Measurements from ENCODE around the gene TMEM214. TPM values are rescaled to one million over a fixed set of nuclear protein-coding genes. Genes with fewer than 3 reads are reported as not detected.

Gene TMEM214
- total RNA-seq, 3 donors from 2014 or later (not counting 1 experiment from before 2014, with no cell fraction given) = 64.9 to 81.1 (median 79.2) TPM

DNA sequence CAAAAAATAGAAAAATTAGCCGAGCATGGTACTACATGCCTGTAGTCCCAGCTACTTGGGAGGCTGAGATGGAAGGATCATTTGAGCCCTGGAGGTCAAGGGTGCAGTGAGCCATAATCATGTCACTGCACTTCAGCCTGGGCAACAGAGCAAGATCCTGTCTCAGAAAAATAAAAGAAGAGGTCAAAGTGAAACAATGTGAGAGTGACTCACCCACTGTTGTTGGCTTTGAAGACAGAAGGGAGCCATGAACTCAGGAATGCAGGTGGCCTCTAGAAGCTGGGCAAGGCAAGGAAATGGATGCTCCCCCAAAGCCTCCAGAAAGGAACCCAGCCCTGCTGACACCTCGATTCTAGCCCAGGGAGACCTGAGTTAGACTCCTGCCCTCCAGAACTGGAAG, 3.7 kb upstream of the TMEM214 start:
- H3K36me3 Mint-ChIP-seq = no peaks in the 10 kb centered on the region
- H3K27ac ChIP-seq (ENCODE audit: low read length) = no peak overlapping the region
- peaks cover 16% of the 10 kb centered on the region for H3K4me1 ChIP-seq (ENCODE audit: control insufficient read depth, insufficient read depth, low read length)
- no peaks in the 10 kb centered on the region for H3K9me3 ChIP-seq (ENCODE audit: control insufficient read depth, insufficient read depth, low read length)
- no peaks in the 10 kb centered on the region for H3K9me3 Mint-ChIP-seq
- DNase-seq (no peak), ATAC-seq (no peak)
- no peaks in the 10 kb centered on the region for H3K27me3 ChIP-seq (ENCODE audit: control insufficient read depth, insufficient read depth, low read length)
- no peak overlapping the region for H3K4me3 Mint-ChIP-seq
- intact Hi-C loops (cut with micrococcal nuclease) = no loop called here
- H3K4me1 Mint-ChIP-seq = peaks cover 10 to 28% of the 10 kb centered on the region in 2 donors
- H3K27ac Mint-ChIP-seq = no peak overlapping the region
- no peak overlapping the region for H3K4me3 ChIP-seq (ENCODE audit: low read length)
- 91% methylated on average over 2 of the region's 2 CpGs for WGBS (ENCODE audit: insufficient coverage)
- no peaks in the 10 kb centered on the region for H3K27me3 Mint-ChIP-seq (ENCODE audit: low read depth in 2 of 2)
- TF ChIP-seq, protein P1, sequence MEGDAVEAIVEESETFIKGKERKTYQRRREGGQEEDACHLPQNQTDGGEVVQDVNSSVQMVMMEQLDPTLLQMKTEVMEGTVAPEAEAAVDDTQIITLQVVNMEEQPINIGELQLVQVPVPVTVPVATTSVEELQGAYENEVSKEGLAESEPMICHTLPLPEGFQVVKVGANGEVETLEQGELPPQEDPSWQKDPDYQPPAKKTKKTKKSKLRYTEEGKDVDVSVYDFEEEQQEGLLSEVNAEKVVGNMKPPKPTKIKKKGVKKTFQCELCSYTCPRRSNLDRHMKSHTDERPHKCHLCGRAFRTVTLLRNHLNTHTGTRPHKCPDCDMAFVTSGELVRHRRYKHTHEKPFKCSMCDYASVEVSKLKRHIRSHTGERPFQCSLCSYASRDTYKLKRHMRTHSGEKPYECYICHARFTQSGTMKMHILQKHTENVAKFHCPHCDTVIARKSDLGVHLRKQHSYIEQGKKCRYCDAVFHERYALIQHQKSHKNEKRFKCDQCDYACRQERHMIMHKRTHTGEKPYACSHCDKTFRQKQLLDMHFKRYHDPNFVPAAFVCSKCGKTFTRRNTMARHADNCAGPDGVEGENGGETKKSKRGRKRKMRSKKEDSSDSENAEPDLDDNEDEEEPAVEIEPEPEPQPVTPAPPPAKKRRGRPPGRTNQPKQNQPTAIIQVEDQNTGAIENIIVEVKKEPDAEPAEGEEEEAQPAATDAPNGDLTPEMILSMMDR (IDR thresholded peaks at IDR 0.05) = no peak
- no peaks in the 10 kb centered on the region for H3K36me3 ChIP-seq (ENCODE audit: control insufficient read depth, insufficient read depth, low read length)

DNA sequence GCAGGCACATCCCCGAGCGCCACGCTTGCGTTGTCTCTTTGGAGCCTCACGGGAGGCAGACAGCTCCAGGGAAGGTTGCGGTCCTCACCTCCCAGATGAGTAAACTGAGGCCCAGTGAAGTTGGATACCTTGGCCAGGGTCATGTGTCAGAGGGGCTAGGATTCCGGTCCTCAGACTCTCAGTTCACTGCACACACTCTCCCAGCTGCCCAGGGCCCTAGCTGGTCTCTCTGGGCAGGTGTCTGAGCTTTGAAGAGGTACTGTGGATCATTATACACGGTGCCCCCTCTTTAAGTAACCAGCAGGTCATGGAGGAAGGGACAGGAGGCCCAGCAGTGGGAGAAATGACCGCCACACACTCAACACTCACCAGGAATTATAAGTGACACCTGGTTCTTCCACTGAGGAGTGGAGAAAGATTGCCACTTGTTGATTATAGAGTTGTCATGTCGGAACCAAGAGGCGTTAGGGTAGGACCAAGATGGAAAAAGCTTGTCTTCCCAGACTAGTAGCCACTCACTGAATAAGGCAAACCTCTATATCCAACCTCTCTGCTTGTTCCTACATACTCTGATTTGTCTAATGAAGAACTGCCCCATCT, 588 bp downstream of the TMEM214 start:
- H3K27ac Mint-ChIP-seq = peak overlapping the region; percentile 86 to 95
- peaks cover 13 to 54% of the 10 kb centered on the region in 2 donors for H3K4me1 Mint-ChIP-seq
- intact Hi-C loops (cut with micrococcal nuclease) = loop anchor here (2.0 kb wide), 1 partner anchor 17 kb away; the partner anchor contains the start of gene AGBL5
- WGBS (ENCODE audit: insufficient coverage) = 18% methylated on average over 10 of the region's 11 CpGs
- H3K27me3 Mint-ChIP-seq (ENCODE audit: low read depth in 2 of 2) = no peaks in the 10 kb centered on the region
- Histone ChIP-seq H3K4me1 (ENCODE audit: control insufficient read depth, insufficient read depth, low read length) (peaks cover 18% of the 10 kb centered on the region), H3K27me3 (ENCODE audit: control insufficient read depth, insufficient read depth, low read length) (no peaks in the 10 kb centered on the region), H3K9me3 (ENCODE audit: control insufficient read depth, insufficient read depth, low read length) (no peaks in the 10 kb centered on the region), H3K4me3 (ENCODE audit: low read length) (peak overlapping the region; percentile 90), H3K27ac (ENCODE audit: low read length) (peak overlapping the region; percentile 66), H3K36me3 (ENCODE audit: control insufficient read depth, insufficient read depth, low read length) (peaks cover 36% of the 10 kb centered on the region)
- TF ChIP-seq, protein P1 (IDR thresholded peaks at IDR 0.05) = no peak
- ATAC-seq (peak in 1 of 3 donors; percentile 9), DNase-seq (no peak)
- H3K36me3 Mint-ChIP-seq = no peaks in the 10 kb centered on the region
- H3K4me3 Mint-ChIP-seq = peak overlapping the region; percentile 94
- no peaks in the 10 kb centered on the region for H3K9me3 Mint-ChIP-seq

DNA sequence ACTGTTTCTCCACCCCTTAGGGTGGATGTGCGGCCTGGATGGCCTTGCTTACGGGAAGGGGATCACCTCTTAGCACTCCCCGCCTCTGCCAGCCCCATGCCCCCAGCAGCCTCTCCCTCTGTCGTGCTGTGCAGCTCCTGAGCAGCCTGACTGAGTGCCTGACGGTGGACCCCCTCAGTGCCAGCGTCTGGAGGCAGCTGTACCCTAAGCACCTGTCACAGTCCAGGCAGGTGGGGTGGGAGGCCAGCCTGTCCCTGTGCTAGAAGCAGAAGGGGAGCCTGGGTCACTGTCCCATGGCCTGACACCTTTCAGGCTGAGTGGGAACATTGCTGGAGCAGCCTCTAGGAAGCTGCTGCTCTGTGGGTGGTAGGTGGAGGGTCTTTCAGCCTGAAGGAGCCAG, 5.2 kb downstream of the TMEM214 start:
- Histone ChIP-seq H3K27me3 (ENCODE audit: control insufficient read depth, insufficient read depth, low read length) (no peaks in the 10 kb centered on the region), H3K9me3 (ENCODE audit: control insufficient read depth, insufficient read depth, low read length) (no peaks in the 10 kb centered on the region), H3K4me3 (ENCODE audit: low read length) (no peak overlapping the region), H3K27ac (ENCODE audit: low read length) (no peak overlapping the region), H3K4me1 (ENCODE audit: control insufficient read depth, insufficient read depth, low read length) (peaks cover 20% of the 10 kb centered on the region), H3K36me3 (ENCODE audit: control insufficient read depth, insufficient read depth, low read length) (peaks cover 66% of the 10 kb centered on the region)
- intact Hi-C loops (cut with micrococcal nuclease) = no loop called here
- Mint-ChIP-seq H3K36me3 (peaks cover 11% of the 10 kb centered on the region), H3K27me3 (ENCODE audit: low read depth in 2 of 2) (no peaks in the 10 kb centered on the region), H3K4me3 (no peak overlapping the region), H3K9me3 (no peaks in the 10 kb centered on the region), H3K4me1 (peaks cover 13 to 45% of the 10 kb centered on the region in 2 donors), H3K27ac (no peak overlapping the region)
- DNase-seq (no peak), ATAC-seq (no peak)
- TF ChIP-seq, protein P1 (IDR thresholded peaks at IDR 0.05) = no peak
- 97% methylated on average over 6 of the region's 6 CpGs for WGBS (ENCODE audit: insufficient coverage)

Measured in natural killer cell (primary cell).